NCI-H2227 treated with DMSO at 0.1 percent for 48 hours (cell line): ENCODE results near the gene C2orf74.
"Not testable (repeated sequence)": the region's sequence is repeated elsewhere in the genome, so short reads cannot be mapped to it uniquely, and the experiment has no call there.

ENCODE experiments used
- DNase-seq: peaks from one replicate; lab custom pipeline; 2025; lab: John Stamatoyannopoulos, UW

C2orf74 gene

DNA sequence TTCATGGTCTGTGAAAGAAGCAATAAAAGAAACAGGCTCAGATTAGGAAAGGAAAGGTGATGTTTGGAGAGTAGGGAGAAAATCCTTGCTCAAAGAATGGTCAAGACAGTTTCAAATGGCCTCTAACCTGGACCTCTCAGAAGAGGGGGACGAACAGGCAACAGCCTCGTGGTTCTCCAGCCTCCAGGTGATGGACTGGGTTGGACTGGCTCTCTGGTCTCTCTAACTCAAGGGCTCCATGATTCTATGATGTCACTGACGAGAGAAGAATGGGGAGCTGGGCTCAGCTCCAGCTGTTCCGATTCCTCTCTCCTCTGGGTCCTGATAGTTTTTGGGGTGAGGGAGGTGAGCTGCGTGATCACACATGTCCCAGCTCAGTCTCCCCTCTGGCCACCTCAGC lies at the start of gene C2orf74:
TSS of gene C2orf74 (plus strand) at position 301 of the 400 bp plus-strand sequence. CDS start 327 bp downstream, outside the sequence.
- no peak for DNase-seq

DNA sequence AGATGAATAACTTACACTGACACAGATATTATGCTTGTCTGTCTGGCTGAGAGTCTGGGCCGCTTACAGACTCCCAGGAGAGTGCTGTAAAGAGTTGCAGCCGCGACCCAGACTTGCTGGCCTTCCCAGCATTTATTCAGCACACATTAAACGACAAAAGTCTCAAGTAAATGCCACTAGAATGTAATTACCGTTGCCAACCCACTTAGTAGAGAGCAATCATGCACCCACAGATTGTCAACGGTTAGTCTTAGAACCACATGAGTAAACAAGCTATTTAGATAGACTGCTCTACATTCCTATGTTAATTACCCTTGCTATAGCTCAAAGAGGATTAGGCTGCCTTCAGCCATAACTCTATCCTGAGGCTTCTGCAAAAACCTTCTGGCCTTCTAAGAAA lies 47.8 kb upstream of the C2orf74 start:
- no peak for DNase-seq

DNA sequence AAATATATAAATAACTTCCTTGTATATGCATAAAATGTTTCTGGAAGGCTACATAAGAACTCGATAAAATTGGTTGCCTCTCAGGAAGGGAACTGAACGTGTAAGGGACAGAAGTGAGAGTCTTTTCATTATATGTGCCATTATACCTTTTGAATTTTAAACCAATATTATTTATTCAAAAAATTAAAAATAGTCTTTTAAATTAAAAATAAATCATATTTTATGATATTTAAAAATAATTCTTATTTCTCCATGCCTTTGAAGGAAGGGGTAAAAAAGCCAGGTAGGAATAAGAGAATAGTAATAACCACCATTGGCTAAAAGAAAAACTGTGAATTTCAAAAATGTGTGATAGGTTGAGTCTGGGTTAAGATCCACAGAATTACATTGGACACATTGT lies 45.7 kb upstream of the C2orf74 start:
- DNase-seq: no peak

DNA sequence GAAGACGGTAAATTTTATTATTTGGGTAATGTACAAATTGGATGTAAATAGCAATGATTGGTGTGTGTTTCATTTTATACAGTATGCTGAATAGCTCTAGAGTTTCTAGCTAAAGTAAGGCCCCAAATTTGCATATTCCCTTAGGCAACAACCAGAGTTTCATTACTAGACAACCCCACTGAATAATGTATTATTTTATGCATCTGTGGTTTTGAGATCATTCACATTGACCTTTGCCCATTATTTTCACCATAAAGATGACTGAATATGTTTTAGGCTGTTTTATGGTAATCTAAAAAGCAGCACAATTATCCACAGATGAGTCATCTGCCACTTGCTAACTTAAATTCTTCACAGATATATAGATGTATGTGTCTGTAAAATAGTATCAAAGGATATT lies 44.5 kb upstream of the C2orf74 start:
- no peak for DNase-seq

DNA sequence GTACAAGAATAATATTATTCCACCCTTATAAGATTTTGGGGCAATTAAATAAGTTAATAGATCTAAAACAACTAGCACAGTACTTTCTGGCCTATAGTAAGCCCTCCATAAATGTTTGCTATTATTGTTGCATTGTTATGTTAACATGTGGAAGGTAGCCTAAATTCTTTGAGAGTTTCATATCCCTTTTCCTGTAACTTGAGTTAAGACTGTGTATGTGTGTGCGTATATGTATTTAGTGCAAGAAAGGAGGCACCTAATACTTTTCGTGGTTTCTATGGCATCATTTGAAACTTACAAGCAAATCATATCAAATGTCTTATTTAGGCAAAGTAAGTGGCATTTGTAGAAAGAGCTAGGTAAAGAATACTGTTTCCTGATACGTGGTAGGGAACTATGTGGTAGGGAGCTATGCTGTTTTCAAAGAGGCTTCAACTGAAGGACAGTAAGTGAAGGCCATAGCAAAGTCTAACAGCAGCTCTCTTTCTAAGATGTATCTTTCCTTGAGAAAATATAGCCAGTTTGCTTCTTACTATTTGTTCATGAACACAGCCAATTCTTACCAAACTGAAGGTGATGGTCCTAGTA lies 36.8 kb upstream of the C2orf74 start:
- no peak for DNase-seq

DNA sequence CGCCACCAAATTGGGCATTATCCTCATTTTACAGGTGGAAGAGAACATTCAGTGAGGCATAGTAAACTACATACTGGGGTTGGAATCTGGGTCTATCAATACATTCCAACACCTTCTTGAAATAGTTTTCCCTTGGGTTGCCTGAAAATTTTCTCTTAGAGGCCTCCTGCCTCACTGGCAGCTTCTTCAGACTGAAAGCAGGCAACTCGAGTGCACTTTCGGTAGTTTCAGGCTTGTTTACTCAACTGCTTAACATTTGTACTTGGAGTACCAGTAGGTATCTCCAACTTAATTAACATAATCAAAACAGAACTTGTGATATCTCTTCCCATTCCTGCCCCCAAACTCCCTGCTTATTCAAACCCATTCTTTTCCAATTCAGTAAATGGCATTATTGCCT lies 36.2 kb upstream of the C2orf74 start:
- no peak for DNase-seq

DNA sequence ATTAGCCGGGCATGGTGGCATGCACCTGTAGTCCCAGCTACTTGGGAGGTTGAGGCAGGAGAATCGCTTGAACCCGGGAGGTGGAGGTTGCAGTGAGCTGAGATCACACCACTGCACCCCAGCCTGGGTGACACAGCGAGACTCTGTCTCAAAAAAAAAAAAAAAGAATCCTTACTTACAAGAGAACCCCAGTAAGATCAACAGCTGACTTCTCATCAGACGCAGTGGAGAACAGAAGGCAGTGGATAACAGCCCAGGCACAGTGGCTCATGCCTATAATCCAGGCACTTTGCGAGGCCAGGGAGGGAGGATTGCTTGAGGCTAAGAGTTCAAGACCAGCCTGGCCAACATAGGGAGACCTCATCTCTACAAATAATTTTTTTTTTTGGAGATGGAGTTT lies 33.9 kb upstream of the C2orf74 start:
- DNase-seq: not testable (repeated sequence)

DNA sequence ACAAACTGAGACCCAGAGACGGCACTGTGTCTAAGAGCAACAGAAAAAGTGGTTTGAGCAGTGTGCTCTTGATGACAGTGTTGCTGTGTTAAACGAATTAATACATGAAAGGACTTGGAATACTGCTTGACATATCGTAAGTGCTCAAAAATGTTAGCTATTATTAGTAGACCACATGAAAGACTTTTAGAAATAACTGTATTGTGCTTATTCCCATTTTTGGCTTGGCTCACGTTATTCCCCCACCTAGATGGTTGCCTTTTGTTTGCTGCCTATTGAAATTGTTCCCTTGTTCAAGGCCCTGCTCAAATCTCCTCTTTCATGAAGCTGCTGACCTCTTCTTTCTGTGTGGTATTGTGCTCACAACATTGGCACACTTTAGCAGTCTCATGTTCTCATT lies 27.8 kb upstream of the C2orf74 start:
- DNase-seq: no peak

DNA sequence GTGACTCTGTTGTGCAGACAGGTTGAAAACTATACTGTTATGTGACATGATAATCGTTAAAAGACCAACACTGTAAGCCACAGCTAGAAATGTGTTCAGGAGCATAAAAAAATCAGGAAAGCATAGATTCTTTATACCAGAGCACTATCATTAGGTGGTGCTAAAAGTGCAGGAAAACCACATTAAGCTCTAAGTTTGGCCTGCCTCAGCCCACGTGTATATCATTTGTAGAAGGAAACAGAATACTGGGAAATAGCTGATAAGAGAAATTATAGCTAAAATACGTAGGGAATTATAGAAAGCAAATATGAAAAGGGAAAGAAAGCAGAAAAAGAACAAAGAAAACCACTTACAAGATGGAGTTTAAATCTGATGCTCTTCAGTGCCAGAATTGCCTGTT lies 26.5 kb upstream of the C2orf74 start:
- DNase-seq: no peak

DNA sequence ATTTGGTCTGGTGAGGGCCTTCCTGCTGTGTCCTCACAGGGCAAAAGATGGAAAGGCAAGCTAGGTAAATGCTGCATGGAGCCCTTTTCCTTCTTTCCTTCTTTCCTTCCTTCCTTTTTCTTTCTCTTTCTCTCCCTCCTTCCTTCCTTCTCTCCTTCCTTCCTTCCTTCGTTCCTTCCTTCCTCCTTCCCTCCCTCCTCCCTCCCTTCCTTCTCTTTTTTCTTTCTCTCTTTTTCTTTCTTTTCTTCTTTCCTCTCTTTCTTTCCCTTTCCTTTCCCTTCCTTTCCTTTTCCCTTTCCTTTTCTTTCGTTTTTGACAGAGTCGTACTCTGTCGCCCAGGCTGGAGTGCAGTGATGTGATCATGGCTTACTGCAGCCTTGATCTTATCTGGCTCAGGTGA lies 23.1 kb upstream of the C2orf74 start:
- DNase-seq: no peak

DNA sequence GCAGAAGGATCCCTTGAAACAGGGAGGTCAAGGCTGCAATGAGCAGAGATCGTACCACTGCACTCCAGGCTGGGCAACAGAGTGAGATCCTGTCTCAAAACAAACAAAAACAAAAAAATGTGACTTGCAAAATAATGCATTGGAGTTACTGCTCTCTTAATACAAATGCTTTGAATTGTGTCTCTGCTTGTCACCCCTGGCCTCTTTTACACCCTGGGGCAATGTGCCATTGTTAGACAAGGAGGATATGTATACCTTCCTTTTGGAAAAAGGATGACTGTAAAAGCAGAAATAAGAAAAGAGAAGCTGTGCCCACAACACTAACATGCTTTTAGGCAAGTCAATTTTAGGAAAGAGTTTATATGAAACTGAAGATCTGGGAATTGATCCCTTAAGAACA lies 20.8 kb upstream of the C2orf74 start:
- no peak for DNase-seq

DNA sequence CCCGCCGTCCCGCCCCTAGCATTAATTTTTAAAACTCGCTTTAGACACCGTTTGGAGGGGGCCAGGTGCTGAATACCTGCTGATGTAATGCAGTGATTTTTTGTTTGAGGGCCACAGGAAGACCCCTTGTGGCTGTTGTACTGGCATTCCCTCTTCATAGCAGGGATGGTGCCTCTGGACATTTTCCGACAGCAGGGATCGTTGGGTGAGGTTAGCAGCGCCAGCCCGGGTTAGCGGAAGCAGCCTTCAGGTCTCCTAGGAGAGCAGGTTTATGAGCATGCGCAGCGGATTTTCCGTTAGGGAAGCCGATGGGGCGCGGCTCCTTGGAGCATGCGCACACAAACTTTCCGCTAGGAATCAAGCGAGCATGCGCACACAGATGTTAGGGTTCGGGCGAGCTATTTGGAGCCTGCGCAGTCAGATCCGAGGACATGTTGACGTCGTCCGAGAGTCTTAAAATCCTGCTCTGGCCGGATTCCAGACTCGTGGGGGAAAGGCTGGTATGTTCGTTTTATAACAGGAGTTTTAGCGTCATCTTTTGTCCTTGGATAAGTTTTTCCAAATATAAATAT lies 17.2 kb upstream of the C2orf74 start:
- peak; percentile 98 for DNase-seq

DNA sequence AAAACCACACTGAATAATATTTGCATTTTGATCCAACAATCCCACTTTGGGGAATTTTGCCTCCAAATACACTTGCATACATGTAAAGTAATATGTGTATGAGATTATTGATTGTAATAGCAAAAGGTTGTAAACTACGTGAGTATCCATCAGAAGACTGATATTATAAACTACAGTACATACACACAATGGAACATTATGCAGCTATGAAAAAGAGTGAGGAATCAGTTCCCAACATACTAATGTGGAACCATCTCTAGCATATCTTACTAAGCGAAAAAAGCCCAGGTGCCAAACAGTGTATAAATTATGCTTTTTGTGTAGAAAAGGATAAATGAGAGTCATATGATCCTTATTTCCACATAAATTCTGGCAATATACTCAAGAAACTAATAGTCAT lies 16.0 kb upstream of the C2orf74 start:
- no peak for DNase-seq

DNA sequence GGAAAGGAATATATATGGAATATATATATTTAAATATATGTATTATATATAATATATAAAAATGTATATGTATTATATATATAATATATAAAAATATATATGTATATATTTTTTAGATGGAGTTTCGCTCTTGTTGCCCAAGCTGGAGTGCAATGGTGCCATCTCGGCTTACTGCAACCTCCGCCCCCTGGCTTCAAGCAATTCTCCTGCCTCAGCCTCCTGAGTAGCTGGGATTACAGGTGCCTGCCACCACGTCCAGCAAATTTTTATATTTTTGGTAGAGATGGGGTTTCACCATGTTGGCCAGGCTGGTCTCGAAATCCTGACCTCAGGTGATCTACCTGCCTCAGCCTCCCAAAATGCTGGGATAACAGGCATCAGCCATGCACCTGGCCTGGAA lies 13.9 kb upstream of the C2orf74 start:
- DNase-seq: not testable (repeated sequence)

DNA sequence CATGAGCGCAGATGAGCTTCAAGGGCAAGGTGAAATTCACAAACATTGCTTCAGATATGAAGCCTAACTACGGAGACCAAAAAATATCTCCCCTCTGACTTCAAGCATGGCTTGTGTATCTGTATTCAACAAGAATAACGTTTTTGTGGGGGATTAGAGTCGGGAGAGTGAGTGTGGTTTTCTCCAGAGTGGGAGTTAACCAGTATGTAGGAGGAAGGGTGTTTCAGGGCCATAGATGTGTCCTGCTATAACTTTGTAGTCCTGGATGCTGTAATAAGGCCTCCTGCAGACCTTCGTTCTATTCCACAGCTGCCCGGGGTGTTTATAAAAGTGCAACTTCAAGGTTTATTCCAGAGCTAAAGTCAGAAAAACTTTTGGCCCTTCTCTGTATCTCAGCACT lies 12.9 kb upstream of the C2orf74 start:
- no peak for DNase-seq

DNA sequence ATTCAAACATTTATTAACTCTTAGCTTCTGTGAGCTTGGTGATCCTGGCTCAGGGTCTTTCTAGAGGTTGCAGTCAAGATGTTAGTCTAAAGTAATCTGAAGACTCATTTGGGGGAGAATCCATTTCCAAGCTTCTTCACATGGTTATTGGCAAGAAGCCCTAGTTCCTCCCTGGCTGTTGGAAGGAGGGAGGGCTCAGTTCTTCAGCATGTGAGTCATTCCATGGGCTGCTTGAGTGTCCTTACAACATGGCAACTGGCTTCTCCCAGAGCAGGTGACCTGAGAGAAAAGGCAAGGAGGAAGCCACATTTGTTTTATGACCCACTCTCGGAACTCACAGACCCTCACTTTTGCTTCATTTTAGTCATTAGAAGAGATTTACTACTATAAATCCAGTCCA lies 10.6 kb upstream of the C2orf74 start:
- no peak for DNase-seq

DNA sequence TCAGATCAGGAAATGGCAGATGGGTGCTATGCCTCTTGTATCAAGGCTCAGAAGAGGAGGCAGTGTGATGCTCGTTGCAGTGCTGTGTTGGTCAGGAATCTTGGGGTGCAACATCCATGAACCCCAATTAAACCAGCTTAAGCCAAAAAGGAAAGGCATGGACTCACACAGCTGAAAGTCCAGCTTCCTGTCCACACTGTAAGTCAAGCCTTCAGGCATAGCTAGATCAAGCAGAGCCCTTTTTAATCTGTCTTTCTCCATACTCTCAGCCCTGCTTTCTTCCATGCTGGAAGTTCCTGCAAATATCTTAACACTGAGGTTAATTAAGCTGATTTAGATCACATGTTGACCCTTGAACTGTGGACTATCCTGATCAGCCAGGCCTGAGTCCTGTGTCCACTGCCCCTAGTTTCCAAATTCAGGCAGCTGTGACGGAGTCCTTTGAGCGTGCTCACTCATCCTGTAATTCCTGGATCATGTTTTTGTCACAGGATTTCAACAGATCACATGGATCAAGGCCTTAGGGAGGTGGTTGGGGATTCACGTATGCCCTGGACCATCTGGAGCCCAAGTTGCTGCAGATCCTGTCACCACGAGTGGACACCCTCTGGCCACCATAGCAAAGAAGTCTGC lies 4.5 kb upstream of the C2orf74 start:
- DNase-seq: no peak

DNA sequence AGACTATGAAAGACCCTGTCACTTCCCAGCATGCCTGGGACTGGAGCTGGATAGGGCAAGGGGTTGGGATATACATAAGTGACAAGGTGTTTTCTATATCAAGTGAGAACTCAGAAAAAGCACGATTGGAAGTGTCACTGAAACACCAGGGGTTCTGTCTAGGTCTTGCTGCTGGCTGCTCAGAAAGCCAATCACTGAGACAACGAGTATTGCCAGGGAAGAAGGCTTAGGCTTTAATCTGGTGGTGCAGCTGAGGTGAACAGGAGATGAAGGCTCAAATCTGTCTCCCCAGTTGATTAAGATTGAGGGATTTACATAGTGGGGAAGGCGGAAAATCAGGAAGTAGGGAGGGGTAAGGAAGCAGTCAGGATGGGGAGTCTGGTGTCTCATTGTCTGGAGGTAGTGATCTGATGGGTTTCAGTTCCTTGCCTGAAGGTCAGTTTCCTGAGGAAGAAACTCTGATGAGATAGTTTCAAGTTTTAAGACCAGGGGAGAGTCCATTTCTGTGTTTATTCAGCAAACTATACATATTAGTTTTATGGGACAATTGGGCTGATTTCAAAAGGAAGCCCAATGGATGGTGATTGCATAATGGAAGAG lies 3.5 kb upstream of the C2orf74 start:
- no peak for DNase-seq

DNA sequence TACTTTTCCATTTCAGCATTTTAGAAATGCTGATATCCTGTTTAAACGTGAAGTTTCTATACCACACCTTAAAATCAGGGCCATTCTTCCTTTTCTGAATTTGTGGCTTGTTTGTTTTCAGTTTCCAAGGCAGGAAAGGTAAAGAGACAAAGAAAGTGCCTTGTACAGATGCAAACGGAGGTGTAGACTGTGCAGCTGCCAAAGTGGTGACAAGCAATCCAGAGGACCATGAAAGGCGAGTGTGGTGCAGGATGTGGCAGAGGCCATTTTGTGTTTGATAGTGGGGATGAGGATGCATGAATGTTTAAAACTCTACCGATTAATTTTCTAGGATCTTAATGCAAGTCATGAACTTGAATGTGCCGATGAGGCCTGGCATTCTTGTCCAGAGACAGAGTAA lies 733 bp downstream of the C2orf74 start:
- DNase-seq: no peak

DNA sequence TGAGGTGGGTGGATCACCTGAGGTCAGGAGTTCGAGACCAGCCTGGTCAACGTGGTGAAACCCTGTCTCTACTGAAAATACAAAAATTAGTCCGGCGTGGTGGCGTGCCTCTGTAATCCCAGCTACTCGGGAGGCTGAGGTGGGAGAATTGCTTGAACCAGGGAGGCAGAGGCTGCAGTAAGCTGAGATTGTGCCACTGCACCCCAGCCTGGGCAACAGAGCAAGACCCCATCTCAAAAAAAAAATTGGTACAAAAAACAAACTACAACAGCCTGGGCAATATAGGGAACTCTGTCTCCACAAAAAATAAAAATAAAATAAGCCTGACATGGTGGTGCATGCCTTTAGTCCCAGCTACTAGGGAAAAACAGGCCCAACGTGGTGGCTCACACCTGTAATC lies 3.1 kb downstream of the C2orf74 start:
- DNase-seq: not testable (repeated sequence)

DNA sequence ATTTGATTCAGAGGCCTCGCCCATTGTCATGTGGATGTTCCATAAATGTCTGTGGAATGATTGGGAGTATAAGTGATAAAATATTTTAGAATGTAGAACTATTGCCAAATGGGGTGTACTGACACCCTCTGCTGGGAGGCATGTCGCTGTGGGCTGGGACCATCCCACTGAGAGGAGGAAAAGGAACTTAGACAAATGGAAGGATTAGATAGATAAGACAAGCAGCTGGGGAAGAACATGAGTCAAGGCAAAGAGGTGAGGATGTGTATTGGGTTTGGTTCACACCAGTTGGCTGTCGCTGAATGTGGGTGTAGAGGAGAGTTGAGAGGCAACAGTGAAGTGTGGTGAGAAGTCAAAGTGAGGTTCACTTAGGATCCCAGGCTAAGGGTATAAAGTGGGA lies 4.0 kb downstream of the C2orf74 start:
- DNase-seq: no peak

DNA sequence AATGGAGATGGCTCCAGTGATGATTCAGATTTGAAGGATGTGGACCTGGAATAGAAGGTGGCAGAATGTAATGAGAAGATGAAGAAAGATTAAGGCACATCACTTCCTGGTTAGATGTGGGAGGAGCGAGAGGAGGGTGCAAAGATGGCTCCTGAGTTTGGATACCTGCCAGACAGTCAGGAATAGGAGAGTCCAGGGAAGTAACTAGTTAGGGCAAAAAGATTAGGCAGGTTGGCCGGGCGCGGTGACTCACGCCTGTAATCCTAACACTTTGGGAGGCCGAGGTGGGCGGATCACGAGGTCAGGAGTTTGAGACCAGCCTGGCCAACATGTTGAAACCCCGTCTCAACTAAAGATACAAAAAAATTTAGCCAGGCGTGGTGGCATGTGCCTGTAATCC lies 5.6 kb downstream of the C2orf74 start:
- no peak for DNase-seq

DNA sequence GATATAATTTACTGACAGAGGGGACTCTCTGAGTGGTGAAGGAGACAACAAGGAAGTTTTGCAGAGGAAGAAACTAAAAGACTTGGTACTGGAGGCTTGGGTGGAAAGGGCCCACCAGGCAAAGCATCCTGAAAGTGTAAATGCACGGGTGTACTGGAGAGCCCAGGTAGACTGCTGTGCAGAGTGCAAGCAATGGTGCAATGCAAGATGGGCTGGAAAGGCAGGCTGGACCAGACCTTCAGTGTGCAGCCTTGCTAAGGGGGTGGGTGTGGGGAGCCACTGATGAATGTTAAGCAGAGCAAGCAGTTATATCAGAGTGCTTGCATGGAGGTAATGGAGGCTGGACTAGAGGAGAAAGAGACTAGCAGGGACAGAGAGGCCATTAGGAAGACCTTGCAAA lies 10.7 kb downstream of the C2orf74 start:
- no peak for DNase-seq

DNA sequence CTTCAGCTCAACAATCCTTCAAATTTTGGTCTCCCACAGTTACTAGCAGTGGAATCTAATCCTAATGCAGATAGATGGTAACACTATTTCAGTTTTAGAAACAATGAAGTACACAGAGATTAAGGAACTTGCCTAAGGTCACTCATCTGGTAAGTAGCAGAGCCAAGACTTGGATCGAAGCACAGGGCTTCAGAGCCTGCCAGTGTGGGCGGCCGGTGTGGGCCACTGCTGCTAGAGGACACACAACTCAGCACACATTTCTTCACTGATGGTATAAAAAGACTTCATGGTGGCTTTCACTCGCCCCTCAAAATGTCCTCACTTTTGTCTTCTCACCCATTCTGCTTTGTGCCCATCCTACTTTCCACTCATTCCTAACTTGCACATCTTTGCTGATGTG lies 11.1 kb downstream of the C2orf74 start:
- no peak for DNase-seq
